Umbilical cord (tissue), 2 donors: Measurements from ENCODE around the gene ETV2. TPM values are rescaled to one million over a fixed set of nuclear protein-coding genes. Genes with fewer than 3 reads are reported as not detected.
"Not testable (repeated sequence)": the region's sequence is repeated elsewhere in the genome, so short reads cannot be mapped to it uniquely, and the experiment has no call there.

ENCODE experiments used
- DNase-seq: peaks from one replicate; pipeline ENCODE4 v3.0.0-alpha.2; 2015; ENCODE audit warnings: low spot score
- total RNA-seq: library from RNA; depleted of rRNA; stranded (reverse); fragments of >200 nt; gene quantifications from one replicate; pipeline ENCODE4 v1.2.3, GENCODE V29; 2014; ENCODE audit warnings: low replicate concordance; ENCODE audit not compliant: insufficient read depth

The ETV2 gene
- total RNA-seq, 1 donor from 2014 or later = not detected

- DNase-seq = no peak
Measured at GRCh38 chr19:35657904-35658700, 16.6 kb downstream of the ETV2 start.

GRCh38 chr19:35661995-35662340 is 20.4 kb downstream of the ETV2 start:
- no peak for DNase-seq

DNA sequence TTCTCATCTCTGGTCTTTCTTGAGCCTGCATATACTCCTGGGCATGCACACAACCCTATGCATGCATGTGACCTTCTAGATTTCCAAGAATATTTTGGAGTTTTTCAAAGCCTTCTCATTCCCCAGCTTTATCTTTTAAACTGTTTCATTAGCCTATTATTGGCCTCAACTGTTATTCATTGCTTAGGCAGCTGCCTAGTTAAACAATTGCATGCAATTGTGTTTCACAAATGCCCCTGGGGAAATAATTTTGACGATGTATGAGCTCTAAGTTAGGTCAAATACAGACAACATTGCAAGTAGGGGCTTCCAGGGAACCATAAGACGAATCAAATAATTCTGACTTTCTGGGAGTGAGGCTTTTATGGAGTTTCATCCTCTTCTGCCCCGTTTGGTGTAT is 22.4 kb downstream of the ETV2 start:
- no peak for DNase-seq

DNA sequence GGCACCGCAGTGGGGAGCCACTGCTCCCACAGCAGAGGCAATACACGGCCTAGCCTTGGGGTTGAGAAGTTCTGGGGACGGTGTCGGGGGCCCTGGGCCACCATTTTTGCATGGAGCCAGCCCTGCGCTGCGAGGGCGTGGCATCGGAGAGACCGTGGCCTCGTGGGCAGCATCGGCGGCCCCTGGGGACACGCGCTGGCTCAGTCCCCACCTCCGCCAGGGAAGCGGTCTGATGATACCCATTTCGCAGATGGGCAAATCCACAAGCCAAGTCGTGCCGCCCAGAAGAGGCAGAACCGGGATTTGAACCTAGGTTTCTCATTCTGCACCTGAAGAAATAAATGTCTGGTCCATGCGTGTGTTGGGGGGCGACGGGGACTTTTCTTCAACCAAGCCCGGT is 23.6 kb downstream of the ETV2 start:
- no peak for DNase-seq

DNA sequence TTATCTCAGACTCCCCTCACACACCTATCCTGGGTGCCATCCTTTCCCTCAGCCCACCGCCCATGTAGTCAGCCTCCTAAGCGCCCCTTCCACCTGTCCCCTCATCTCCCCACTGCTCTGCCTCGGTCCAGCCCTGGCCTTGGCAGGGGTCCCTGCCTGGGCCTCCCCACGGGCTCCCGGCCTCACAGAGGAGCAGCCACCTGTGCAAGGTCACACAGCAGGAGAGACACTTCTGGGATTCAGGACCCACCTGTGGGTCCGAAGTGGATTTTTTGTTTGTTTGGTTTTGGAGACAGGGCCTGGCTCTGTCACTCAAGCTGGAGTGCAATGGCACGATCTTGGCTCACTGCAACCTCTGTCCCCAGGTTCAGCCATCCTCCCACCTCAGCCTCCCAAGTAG is 24.1 kb downstream of the ETV2 start:
- DNase-seq = no peak

DNA sequence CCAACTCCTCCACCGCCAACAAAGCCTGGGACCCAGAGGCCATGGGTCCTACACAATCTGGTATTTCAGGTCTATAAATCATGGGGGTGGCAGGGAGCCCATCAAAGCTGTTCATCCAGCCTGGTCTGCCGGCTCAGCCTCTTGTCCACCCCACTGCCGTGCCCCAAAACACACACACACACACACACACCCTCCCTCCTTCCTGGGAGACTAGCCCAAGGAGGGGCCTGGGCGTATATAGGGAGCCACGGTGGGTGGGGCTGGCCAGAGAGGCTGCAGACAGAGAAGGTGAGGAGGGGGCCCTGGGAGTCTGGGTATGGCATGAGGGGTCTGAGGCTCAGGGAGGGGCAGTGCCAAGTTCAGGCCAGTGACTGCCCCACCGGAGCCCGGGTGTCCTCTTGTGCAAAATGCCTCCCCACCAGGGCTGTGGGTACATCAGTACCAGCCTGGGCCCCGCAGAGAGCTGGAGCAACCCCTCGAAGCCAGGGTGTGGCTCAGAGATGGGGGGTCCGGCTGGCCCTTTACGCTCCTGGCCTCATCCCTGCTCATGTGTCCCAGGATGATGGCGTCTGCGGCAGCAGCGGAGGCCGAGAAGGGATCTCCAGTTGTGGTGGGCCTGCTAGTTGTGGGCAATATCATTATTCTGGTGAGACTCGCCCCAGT is 24.8 kb downstream of the ETV2 start, which contains the start of gene UPK1A:
Gene UPK1A, plus strand, starts transcription at position 267 of the 663 bp plus-strand sequence. Its CDS starts 296 bp downstream, at position 563.
- DNase-seq = peak; percentile 34

DNA sequence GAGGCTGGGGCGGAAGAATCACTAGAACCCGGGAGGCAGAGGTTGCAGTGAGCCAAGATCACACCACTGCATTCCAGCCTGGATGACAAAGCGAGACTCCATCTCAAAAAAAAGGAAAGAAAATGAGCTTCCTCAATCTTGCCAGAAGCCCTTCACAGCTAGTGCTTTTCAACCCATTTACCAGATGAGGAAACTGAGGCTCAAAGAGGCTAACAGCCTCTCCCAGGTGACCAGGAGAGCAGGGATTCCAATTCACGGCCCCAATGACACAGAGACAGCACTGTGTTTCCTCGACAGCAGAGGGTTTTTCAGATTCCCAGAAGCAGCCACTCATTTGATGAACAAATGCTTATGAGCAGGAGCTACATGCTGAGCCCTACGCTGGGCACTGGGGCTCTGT is 28.0 kb downstream of the ETV2 start:
- no peak for DNase-seq

GRCh38 chr19:35669974-35670373 is 28.4 kb downstream of the ETV2 start:
- no peak for DNase-seq

- DNase-seq = no peak
Measured at GRCh38 chr19:35670686-35671085, 29.1 kb downstream of the ETV2 start.

- DNase-seq = no peak
Measured at GRCh38 chr19:35671818-35672217, 30.3 kb downstream of the ETV2 start.

GRCh38 chr19:35673121-35673804 is 31.7 kb downstream of the ETV2 start:
- no peak for DNase-seq

- DNase-seq = no peak
Measured at GRCh38 chr19:35675589-35676140, 34.1 kb downstream of the ETV2 start.

GRCh38 chr19:35689836-35690235 is 48.3 kb downstream of the ETV2 start:
- DNase-seq = peak; percentile 40

- not testable (repeated sequence) for DNase-seq
Measured at GRCh38 chr19:35691106-35691505, 49.6 kb downstream of the ETV2 start.

GRCh38 chr19:35692010-35692409 is 50.5 kb downstream of the ETV2 start:
- DNase-seq = no peak

DNA sequence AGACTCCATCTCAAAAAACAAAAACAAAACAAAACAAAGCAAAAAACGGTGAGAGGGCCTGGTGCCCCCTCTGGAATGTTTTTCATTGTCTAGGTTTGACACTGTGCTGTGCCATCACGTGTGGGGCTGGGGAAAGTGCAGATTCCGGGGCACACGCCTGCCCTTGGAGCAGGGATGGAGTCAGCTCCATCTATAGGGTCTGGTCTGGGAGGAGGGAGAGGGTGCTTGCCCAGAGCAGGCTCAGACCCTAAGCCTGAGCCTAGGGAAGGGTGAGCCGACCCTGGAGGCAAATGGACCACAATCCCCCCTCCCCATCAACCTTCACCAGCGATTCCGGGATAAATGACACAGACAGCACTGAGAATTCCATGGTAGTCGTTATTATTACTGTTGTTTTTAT is 51.9 kb downstream of the ETV2 start:
- no peak for DNase-seq

DNA sequence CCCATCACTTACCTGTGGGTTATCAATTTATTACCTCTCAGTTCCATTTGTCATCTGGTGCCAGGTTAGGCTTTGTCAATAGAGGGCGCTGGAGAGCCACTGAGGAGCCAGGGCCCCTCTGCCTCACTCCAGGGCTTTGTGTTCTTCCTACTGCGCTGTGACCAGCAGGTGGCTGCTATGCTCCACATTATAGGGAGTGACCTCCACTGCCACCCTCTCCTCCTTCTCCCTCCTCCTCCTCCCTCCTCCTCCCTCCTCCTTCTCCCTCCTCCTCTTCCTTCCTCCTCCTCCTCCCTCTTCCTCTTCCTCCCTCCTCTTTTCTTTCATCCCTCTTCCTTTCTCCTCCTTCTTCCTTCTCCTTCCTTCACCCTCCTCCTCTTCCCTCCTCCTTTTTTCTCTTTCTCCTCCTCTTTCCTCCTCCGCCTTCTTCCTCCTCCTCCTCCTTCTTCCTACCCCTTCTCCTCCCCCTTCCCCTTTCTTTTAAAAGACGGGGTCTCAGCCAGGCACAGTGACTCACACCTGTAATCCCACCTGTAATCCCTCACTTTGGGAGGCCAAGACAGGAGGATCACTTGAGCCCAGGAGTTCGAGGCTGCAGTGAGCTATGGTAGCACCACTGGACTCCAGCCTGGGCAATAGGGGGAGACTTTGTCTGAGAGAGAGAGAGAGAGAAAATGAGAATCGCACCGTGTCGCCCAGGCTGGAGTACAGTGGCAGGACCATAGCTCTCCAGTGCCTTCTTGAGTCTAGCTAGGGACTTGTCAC is 52.5 kb downstream of the ETV2 start:
- peak; percentile 85 for DNase-seq
